Measurements from ENCODE around the gene TDRD1. TPM values are rescaled to one million over a fixed set of nuclear protein-coding genes. Genes with fewer than 3 reads are reported as not detected.
A peak's percentile ranks its signal among the peaks of the same experiment; 100 is the strongest.
"Not testable (repeated sequence)": the region's sequence is repeated elsewhere in the genome, so short reads cannot be mapped to it uniquely, and the experiment has no call there.

Gene TDRD1, protein sequence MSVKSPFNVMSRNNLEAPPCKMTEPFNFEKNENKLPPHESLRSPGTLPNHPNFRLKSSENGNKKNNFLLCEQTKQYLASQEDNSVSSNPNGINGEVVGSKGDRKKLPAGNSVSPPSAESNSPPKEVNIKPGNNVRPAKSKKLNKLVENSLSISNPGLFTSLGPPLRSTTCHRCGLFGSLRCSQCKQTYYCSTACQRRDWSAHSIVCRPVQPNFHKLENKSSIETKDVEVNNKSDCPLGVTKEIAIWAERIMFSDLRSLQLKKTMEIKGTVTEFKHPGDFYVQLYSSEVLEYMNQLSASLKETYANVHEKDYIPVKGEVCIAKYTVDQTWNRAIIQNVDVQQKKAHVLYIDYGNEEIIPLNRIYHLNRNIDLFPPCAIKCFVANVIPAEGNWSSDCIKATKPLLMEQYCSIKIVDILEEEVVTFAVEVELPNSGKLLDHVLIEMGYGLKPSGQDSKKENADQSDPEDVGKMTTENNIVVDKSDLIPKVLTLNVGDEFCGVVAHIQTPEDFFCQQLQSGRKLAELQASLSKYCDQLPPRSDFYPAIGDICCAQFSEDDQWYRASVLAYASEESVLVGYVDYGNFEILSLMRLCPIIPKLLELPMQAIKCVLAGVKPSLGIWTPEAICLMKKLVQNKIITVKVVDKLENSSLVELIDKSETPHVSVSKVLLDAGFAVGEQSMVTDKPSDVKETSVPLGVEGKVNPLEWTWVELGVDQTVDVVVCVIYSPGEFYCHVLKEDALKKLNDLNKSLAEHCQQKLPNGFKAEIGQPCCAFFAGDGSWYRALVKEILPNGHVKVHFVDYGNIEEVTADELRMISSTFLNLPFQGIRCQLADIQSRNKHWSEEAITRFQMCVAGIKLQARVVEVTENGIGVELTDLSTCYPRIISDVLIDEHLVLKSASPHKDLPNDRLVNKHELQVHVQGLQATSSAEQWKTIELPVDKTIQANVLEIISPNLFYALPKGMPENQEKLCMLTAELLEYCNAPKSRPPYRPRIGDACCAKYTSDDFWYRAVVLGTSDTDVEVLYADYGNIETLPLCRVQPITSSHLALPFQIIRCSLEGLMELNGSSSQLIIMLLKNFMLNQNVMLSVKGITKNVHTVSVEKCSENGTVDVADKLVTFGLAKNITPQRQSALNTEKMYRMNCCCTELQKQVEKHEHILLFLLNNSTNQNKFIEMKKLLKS
- 0.22 TPM for polyA plus RNA-seq
- long read RNA-seq, donor 1: 0 reads
- long read RNA-seq, donor 2: 0 reads
- long read RNA-seq, donor 3: 0 reads
- long read RNA-seq, donor 4: 0 reads
- long read RNA-seq, donor 5: 0 reads
- long read RNA-seq, donor 6: 0 reads
- long read RNA-seq, donor 7: 0 reads
- long read RNA-seq, donor 8: 0 reads
- long read RNA-seq, donor 9: 0 reads
- long read RNA-seq, donor 10: 0 reads
- long read RNA-seq, donor 11: 0 reads

DNA sequence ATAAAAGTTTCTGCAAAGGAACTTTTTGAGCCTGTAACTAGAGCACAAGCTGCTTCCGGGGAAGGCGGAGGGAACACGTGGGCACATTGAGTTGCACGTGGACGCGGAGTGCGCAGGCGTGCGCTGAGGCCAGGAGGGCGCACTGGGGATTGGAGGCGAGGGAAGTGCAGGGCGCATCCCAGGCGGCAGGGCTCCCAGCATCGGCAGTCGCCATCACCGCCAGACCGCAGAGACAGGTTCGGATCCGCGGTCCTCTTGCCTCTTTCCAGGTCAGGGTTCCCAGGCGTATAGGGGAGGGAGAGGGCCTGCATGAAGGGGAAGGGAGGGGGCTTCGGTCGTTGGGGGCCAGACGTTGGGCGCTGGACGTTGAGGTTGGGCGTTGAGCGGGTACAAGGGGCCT, at the start of gene TDRD1:
Gene TDRD1, plus strand, starts transcription at position 206 of the 400 bp plus-strand sequence. CDS start 8,479 bp downstream, outside the sequence.
- no CpG with 5 or more reads among the region's 28 CpGs for WGBS (ENCODE audit: insufficient coverage, low lambda C conversion rate)
- H3K27ac ChIP-seq (ENCODE audit: low read length): no peak within 1 kb of the TSS
- H3K36me3 ChIP-seq (ENCODE audit: control insufficient read depth, insufficient read depth, low read length): no peaks in the 10 kb centered on the region
- peaks cover 3% of the 10 kb centered on the region for H3K9me3 ChIP-seq (ENCODE audit: control insufficient read depth, low read depth, low read length)
- H3K4me3 ChIP-seq (ENCODE audit: low read length): no peak within 1 kb of the TSS
- no peaks in the 10 kb centered on the region for H3K27me3 ChIP-seq (ENCODE audit: control insufficient read depth, insufficient read depth, low read length)
- DNase-seq: no peak
- peaks cover 3% of the 10 kb centered on the region for H3K4me1 ChIP-seq (ENCODE audit: control insufficient read depth, insufficient read depth, low read length)

DNA sequence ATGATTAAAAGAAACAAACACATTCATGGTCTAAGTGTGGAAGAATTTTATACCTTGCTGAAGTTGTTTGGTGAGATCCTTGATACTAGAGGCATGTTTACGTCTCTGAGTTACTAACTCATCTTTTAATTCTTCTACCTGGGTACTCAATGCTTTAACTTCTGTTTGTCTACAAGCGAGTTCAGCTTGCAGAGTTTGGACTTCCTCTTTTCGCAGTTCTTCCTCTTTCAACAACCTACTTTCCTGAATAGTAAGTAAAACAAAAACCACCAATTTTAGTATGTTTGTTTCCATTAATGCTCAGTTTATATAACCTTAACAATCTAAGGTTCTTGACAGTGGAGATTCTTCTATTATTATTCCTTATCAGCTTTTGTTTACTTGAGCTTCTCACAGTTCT, 48.1 kb upstream of the TDRD1 start:
- Histone ChIP-seq H3K27ac (ENCODE audit: low read length) (no peak overlapping the region), H3K36me3 (ENCODE audit: control insufficient read depth, insufficient read depth, low read length) (peaks cover 65% of the 10 kb centered on the region), H3K27me3 (ENCODE audit: control insufficient read depth, insufficient read depth, low read length) (no peaks in the 10 kb centered on the region), H3K9me3 (ENCODE audit: control insufficient read depth, low read depth, low read length) (no peaks in the 10 kb centered on the region), H3K4me3 (ENCODE audit: low read length) (no peak overlapping the region), H3K4me1 (ENCODE audit: control insufficient read depth, insufficient read depth, low read length) (no peaks in the 10 kb centered on the region)
- WGBS (ENCODE audit: insufficient coverage, low lambda C conversion rate): 100% methylated on average over 2 of the region's 3 CpGs
- DNase-seq: no peak

DNA sequence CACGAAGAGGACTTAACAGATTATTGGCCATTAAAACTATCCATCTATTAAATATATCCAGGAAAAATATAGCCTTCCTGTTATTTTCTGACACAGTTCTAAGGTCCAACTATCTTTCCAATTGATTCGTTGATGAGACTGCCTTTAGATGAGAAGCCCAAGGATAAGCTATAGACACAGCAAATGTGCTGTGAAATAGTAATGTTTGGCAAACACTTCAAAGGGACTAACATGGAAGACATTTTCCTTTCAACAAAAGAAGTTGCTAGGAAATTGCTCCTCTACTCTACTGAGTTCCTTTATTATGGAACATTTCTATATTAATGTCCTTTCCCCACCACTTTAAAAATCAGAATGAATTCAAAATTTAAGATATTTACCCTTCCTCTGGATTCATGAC, 43.7 kb upstream of the TDRD1 start:
- Histone ChIP-seq H3K36me3 (ENCODE audit: control insufficient read depth, insufficient read depth, low read length) (peaks cover 45% of the 10 kb centered on the region), H3K27me3 (ENCODE audit: control insufficient read depth, insufficient read depth, low read length) (no peaks in the 10 kb centered on the region)
- no CpG with 5 or more reads among the region's 2 CpGs for WGBS (ENCODE audit: insufficient coverage, low lambda C conversion rate)

DNA sequence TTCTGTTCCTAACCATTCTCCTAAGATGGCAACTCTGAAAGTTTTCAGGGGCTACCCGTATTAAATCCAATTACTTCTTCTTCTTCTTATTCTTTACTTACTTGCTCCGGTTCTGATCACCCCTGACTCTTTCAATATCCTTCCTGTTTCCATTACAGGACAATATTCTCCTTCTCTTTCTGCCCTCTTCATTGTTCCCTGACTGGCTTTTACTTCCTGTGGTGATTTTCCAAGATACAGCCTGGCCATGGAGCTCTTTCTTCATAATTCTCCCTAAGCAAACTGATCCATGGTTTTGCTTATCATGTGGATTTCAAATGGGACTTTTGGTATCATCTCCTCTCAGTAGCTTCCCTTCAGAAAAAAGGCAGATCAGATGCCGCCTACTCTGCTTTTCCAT, 40.6 kb upstream of the TDRD1 start:
- peaks cover 27% of the 10 kb centered on the region for H3K36me3 ChIP-seq (ENCODE audit: control insufficient read depth, insufficient read depth, low read length)

More for the DNA sequence above, 43.7 kb upstream of the TDRD1 start:
- no peak overlapping the region for H3K4me3 ChIP-seq (ENCODE audit: low read length)
- no peaks in the 10 kb centered on the region for H3K9me3 ChIP-seq (ENCODE audit: control insufficient read depth, low read depth, low read length)
- no peak overlapping the region for H3K27ac ChIP-seq (ENCODE audit: low read length)
- no peaks in the 10 kb centered on the region for H3K4me1 ChIP-seq (ENCODE audit: control insufficient read depth, insufficient read depth, low read length)
- no peak for DNase-seq

DNA sequence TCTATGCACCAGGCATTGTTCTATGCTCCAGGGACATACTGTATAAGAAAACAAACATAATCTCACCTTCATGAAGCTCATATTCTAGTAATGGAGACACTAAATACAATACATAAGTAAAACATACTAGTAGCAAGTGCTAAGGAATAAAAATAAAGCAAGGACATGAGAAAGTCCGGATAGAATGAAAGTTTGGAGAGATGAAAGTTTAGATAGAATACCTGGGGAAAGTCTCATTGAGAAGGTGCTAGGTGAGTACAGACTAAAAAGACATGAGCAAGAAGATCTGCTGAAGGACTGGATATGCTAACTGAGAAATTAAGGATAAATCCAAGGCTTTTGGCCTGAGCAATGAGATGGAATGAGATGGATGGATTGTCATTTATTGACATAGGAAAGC, 39.1 kb upstream of the TDRD1 start:
- Histone ChIP-seq H3K4me3 (ENCODE audit: low read length) (no peak overlapping the region), H3K27ac (ENCODE audit: low read length) (no peak overlapping the region)
- WGBS (ENCODE audit: insufficient coverage, low lambda C conversion rate): 33% methylated on average over 1 of the region's 1 CpG

More for the DNA sequence above, 40.6 kb upstream of the TDRD1 start:
- Histone ChIP-seq H3K4me3 (ENCODE audit: low read length) (no peak overlapping the region), H3K27ac (ENCODE audit: low read length) (no peak overlapping the region), H3K9me3 (ENCODE audit: control insufficient read depth, low read depth, low read length) (no peaks in the 10 kb centered on the region), H3K4me1 (ENCODE audit: control insufficient read depth, insufficient read depth, low read length) (no peaks in the 10 kb centered on the region), H3K27me3 (ENCODE audit: control insufficient read depth, insufficient read depth, low read length) (no peaks in the 10 kb centered on the region)
- WGBS (ENCODE audit: insufficient coverage, low lambda C conversion rate): 100% methylated on average over 2 of the region's 3 CpGs
- DNase-seq: no peak

DNA sequence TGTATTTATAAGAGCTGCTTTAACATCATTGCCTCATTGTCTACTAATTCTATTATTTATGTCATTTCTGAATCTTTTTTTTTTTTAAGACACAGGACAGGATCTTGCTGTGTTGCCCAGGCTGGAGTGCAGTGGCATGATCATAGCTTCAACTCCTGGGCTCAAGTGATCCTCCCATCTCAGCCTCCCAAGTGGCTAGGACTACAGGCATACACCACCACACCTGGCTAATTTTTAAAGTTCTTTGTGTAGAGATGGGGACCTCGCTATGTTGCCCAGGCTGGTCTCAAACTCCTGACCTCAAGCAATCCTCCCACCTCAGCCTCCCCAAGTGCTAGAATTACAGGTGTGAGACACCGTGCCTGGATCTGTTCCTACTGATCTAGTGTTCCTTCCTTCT, 38.3 kb upstream of the TDRD1 start:
- H3K4me1 ChIP-seq (ENCODE audit: control insufficient read depth, insufficient read depth, low read length); DNase-seq; H3K27ac ChIP-seq (ENCODE audit: low read length); H3K9me3 ChIP-seq (ENCODE audit: control insufficient read depth, low read depth, low read length); H3K4me3 ChIP-seq (ENCODE audit: low read length); H3K27me3 ChIP-seq (ENCODE audit: control insufficient read depth, insufficient read depth, low read length): not testable (repeated sequence)
- no CpG with 5 or more reads among the region's 2 CpGs for WGBS (ENCODE audit: insufficient coverage, low lambda C conversion rate)
- peaks cover 25% of the 10 kb centered on the region for H3K36me3 ChIP-seq (ENCODE audit: control insufficient read depth, insufficient read depth, low read length)

More for the DNA sequence above, 39.1 kb upstream of the TDRD1 start:
- Histone ChIP-seq H3K36me3 (ENCODE audit: control insufficient read depth, insufficient read depth, low read length) (peaks cover 21% of the 10 kb centered on the region), H3K4me1 (ENCODE audit: control insufficient read depth, insufficient read depth, low read length) (no peaks in the 10 kb centered on the region), H3K27me3 (ENCODE audit: control insufficient read depth, insufficient read depth, low read length) (no peaks in the 10 kb centered on the region), H3K9me3 (ENCODE audit: control insufficient read depth, low read depth, low read length) (no peaks in the 10 kb centered on the region)
- no peak for DNase-seq

DNA sequence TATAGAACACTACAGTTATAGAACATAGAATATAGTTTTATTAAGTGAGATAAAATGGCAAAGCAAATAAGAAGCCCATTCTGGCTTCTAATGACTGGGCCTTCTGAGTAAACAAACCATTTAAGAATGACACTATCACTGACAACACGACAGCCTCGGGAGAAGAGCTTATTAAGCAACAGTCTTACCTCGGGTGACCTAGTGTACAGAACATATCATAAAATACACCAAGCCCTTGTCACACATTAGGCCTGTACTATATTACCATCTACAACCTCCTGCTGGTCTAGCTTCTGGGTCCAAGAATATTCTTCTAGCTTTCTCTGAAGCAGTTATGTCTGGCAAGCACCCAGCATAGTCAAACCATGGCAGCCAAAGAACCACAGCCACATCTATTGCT, 37.1 kb upstream of the TDRD1 start:
- Histone ChIP-seq H3K9me3 (ENCODE audit: control insufficient read depth, low read depth, low read length) (no peaks in the 10 kb centered on the region), H3K27ac (ENCODE audit: low read length) (no peak overlapping the region), H3K36me3 (ENCODE audit: control insufficient read depth, insufficient read depth, low read length) (peaks cover 21% of the 10 kb centered on the region), H3K4me1 (ENCODE audit: control insufficient read depth, insufficient read depth, low read length) (no peaks in the 10 kb centered on the region), H3K4me3 (ENCODE audit: low read length) (no peak overlapping the region), H3K27me3 (ENCODE audit: control insufficient read depth, insufficient read depth, low read length) (no peaks in the 10 kb centered on the region)
- peak; percentile 6 to 57 for DNase-seq
- WGBS (ENCODE audit: insufficient coverage, low lambda C conversion rate): no CpG with 5 or more reads among the region's 3 CpGs

DNA sequence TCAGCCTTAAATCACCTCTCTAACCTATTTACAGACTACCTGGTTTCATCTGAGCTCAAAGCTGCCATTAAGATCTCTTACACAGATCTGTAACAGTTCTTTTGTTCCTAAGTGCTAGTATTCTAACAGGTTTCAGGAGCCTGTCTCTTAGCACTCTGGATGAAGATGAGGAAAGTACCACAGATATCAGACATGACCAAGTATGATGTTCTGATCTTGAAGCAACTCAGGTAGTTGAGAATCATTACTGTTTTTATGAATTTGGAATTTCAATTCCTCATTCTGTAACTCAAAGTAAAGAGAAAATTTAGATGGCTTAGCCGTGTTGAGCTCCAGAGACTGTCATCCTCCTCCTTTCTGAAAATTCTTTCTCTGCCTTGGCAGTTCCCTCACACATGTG, 36.0 kb upstream of the TDRD1 start:
- WGBS (ENCODE audit: insufficient coverage, low lambda C conversion rate): no CpG with 5 or more reads among the region's 1 CpG
- DNase-seq: no peak
- no peak overlapping the region for H3K27ac ChIP-seq (ENCODE audit: low read length)
- H3K9me3 ChIP-seq (ENCODE audit: control insufficient read depth, low read depth, low read length): no peaks in the 10 kb centered on the region
- H3K4me3 ChIP-seq (ENCODE audit: low read length): no peak overlapping the region
- no peaks in the 10 kb centered on the region for H3K4me1 ChIP-seq (ENCODE audit: control insufficient read depth, insufficient read depth, low read length)
- H3K36me3 ChIP-seq (ENCODE audit: control insufficient read depth, insufficient read depth, low read length): peaks cover 26% of the 10 kb centered on the region
- no peaks in the 10 kb centered on the region for H3K27me3 ChIP-seq (ENCODE audit: control insufficient read depth, insufficient read depth, low read length)

DNA sequence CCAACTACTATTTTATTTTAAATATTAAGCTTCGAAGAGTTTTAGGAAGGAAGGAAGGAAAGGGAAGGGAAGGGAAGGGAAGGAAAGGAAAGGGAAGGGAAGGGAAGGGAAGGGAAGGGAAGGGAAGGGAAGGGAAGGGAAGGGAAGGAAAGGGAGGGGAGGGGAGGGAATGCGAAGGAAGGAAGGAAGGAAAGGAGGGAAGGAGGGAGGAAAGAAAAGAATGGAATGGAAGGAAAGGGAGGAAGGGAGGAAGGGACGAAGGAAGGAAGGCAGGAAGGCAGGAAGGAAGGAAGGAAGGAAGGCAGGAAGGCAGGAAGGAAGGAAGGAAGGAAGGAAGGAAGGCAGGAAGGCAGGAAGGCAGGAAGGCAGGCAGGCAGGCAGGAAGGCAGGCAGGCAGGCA, 29.7 kb upstream of the TDRD1 start:
- not testable (repeated sequence) for H3K4me1 ChIP-seq (ENCODE audit: control insufficient read depth, insufficient read depth, low read length); H3K4me3 ChIP-seq (ENCODE audit: low read length); H3K9me3 ChIP-seq (ENCODE audit: control insufficient read depth, low read depth, low read length); DNase-seq; H3K27me3 ChIP-seq (ENCODE audit: control insufficient read depth, insufficient read depth, low read length); H3K27ac ChIP-seq (ENCODE audit: low read length)
- peaks cover 46% of the 10 kb centered on the region for H3K36me3 ChIP-seq (ENCODE audit: control insufficient read depth, insufficient read depth, low read length)
- 94% methylated on average over 2 of the region's 3 CpGs for WGBS (ENCODE audit: insufficient coverage, low lambda C conversion rate)

DNA sequence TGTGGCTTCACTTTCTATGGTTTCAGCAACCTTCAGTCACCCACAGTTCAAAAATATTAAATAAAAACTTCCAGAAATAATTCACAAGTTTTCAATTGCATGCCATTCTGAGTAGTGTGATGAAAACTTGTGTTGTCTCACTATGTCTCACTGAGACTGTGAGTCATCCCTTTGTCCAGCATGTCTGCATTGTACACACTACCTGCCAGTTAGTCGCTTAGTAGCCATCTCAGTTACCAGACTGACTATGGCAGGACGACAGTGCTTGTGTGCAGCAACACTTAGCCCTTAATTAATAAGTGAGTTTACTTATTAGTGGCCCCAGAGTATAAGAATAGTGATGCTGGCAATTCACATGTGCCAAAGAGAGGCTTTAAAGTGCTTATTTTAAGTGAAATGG, 27.7 kb upstream of the TDRD1 start:
- no peaks in the 10 kb centered on the region for H3K9me3 ChIP-seq (ENCODE audit: control insufficient read depth, low read depth, low read length)
- no peaks in the 10 kb centered on the region for H3K27me3 ChIP-seq (ENCODE audit: control insufficient read depth, insufficient read depth, low read length)
- no peaks in the 10 kb centered on the region for H3K4me1 ChIP-seq (ENCODE audit: control insufficient read depth, insufficient read depth, low read length)
- H3K27ac ChIP-seq (ENCODE audit: low read length): no peak overlapping the region
- DNase-seq: no peak
- peaks cover 48% of the 10 kb centered on the region for H3K36me3 ChIP-seq (ENCODE audit: control insufficient read depth, insufficient read depth, low read length)
- WGBS (ENCODE audit: insufficient coverage, low lambda C conversion rate): no CpG with 5 or more reads among the region's 2 CpGs
- H3K4me3 ChIP-seq (ENCODE audit: low read length): no peak overlapping the region
